Activated CD8-positive, alpha-beta memory T cell treated with anti-CD3 and anti-CD28 coated beads, Interleukin-2, amount 50 U/mL, for 1 hour (primary cell): ENCODE data around the gene CCDC88C.

ENCODE experiments used
- DNase-seq: peaks from one replicate; pipeline ENCODE4 v3.0.0-alpha.2; 2020; ENCODE audit errors: extremely low read depth

The CCDC88C gene

DNA sequence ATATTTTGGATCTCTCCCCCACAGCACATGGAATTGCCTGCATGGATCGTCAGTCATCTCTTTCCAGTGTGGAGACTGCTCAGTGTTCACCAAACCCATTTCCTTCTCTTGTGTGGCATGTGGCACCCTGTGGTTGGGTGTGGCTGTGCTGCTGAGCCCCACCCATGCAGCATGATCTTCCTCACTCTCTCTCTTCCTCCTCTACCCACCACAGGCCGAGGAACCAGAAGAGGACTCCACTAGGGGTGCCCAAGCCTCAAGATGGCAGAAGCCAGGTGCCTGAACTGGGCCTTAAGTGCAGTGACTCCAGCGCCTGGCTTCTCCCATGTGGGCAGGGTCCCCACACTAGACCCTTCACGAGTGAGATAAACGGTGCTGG, 106.3 kb downstream of the CCDC88C start:
- no peak for DNase-seq

DNA sequence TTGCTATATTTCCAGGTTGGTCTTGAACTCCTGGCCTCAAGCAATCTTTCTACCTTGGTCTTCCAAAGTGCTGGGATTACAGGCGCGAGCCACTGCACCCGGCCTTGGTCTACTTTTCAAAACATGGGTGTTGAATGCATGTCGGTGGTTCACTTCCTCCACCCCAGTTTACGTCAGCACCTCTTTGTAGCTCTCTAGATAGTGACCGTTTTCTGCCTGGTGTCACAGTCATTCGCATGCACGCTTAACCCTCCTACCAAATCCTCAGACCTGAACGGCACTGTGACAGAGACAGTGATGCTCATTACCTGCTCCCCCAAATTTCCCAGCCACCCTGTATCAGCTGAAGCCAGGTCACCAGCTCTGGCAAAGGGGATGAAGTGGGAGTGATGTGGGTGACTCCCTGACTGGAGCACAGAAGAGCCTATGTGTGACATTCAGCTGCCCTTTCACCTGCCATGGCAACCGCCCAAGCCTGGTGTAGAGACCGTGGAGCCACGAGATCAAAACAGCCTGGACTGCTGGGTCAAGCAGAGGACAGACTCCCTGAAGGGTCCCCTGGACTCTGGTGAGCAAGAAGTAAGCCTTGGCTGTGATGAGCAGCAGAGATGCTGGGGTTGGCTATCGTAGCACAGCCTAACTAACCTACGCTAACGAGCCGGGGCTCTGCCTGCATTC, 106.9 kb downstream of the CCDC88C start:
- no peak for DNase-seq

DNA sequence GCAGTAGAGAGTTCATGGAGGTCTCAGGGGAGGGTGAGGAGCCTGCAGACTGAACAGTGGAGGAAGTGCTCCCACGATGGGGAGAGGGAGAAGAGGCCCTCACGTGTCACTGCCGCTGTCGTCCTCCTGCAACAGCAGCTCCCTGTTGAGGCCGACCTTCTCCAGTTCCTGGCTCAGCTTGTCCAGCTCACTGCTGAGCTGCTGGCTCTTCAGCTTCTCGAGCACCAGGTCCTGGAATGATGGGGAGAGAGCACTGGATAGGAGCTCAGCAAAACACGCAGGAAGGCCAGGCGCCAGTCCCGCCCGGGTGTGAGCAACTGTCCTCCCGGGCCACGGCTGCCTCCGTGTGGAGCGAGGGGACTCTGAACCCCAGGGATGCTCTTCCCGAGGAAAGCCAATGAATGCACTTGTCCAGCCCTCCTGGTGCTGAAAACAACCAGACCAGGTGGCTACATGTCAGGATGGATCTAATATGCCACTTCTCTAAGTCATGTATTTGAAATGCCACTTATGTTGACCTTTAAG, 107.8 kb downstream of the CCDC88C start:
- no peak for DNase-seq

DNA sequence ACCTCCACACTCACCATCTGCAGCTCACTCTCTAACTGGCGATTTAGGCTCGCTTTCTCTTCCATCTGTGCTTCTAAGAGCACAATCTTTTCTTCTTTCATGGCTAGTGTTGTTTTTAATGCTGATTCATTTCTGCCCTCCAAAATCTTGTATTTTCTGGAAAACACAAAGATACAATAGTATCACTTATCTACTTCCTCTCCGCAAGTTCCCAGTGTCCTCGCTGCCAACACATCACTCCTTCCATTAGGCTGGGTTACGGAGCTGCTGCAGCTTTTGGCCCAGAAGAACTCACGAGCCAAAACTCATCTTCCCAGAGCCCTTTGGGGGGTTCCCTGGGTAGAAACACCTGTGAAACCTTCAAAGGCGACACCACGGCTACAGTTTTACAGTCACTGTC, 109.3 kb downstream of the CCDC88C start:
- DNase-seq: no peak

DNA sequence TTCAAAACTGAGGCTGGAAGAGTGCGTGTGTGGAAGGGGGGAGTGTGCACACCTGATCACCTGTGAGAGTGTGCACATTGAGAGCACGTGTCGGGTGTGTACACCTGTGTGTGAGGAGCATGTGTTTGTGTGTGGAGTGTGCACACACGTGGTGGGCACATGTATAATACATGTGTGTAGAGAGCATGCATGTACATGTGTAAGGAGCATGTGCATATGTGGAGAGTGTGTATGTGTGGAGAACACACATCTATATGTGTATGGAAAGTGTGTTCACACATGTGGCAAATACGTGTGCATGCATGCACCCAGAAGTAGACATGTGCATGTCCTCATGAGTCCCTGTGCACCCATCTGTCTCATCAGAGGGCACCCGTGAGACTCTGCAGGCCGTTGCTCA, 110.0 kb downstream of the CCDC88C start:
- DNase-seq: no peak

DNA sequence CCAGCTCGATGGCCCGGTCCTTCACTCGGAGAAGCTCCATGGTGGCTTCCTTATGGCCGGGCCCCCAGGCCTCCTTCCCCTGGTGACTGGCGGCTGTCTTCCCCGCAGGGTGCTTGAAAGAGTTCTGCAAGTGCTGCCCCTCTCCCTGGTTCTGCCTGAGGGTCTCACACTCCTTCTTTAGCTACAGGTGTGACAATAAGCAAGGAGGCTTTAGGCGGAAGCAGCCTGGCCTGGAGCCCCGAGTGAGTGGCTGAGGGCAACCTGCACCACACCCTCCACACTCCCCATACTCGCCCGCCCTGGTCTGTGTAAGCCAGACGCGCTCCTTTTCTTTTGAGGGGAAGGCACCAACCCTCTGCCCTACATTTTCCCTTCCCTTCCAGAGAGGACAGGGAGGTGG, 110.6 kb downstream of the CCDC88C start:
- no peak for DNase-seq

DNA sequence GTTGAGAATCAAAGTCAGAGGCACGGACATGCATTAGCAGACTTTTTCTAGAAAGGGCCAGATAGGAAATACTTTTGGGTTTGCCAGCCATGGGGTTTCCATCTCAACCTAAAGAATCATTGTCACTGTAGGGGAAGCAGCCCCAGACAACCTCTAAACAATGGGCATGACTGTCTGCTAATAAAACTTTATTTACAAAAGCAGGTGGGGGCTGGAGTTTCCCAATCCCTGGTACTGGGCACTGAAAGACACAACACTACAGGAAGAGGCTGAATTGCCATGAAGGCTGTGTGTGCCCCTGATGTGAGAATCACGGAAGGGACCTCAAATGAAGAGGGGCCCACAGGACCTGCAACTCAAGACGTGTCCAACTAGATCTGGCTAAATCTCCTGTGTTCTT, 111.1 kb downstream of the CCDC88C start:
- no peak for DNase-seq

DNA sequence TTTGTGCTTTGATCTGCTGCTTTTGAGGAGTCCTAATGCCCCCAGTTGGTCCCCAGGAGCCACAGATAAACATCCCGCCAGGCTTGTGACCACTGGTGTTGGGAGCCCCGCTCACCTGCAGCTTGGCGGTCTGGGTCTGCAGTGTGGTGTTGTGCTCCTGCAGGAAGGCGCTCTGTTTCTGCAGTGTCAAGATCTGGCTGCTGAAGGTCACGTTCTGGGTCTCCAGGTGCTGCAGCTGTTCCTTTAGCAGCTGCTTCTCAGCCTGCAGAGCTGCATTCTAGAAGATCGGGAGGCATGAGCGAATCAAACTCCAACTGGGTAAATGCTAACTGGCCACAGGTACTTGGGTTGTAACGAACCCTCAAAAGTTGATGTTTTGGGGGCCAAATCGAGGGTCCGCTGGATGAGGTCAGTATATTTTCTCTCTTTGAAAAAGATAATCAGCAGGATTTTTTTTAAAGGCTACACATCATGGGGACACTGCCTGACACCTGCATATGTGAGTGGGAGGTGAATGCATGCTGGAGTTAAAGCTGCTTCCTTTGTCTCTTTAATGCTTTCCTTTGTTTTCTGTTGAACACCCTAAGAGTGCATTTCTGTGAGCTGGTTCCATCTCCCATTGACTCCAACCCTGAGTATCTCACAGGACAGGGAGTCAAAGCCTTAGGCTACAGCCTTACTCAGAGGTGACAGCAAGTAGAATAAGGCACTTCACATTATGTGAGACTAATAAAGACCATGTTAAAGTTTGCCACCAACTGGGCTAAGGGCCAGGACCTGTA, 111.8 kb downstream of the CCDC88C start:
- DNase-seq: no peak

DNA sequence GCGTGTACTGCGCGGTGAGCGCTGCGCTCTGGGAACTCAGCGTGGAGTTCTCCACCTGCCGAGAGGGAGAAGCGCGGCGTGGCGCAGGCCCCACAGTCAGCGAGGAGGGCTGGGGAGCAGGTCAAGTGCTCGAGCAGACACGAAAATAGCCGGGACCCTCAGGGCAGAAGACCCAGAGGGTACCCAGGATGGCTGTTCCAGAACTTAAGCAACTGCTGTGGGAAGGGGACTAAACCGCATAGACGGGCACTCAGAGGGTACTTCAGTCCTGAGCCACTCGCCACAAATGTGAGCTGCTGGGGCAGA, 113.7 kb downstream of the CCDC88C start:
- no peak for DNase-seq

DNA sequence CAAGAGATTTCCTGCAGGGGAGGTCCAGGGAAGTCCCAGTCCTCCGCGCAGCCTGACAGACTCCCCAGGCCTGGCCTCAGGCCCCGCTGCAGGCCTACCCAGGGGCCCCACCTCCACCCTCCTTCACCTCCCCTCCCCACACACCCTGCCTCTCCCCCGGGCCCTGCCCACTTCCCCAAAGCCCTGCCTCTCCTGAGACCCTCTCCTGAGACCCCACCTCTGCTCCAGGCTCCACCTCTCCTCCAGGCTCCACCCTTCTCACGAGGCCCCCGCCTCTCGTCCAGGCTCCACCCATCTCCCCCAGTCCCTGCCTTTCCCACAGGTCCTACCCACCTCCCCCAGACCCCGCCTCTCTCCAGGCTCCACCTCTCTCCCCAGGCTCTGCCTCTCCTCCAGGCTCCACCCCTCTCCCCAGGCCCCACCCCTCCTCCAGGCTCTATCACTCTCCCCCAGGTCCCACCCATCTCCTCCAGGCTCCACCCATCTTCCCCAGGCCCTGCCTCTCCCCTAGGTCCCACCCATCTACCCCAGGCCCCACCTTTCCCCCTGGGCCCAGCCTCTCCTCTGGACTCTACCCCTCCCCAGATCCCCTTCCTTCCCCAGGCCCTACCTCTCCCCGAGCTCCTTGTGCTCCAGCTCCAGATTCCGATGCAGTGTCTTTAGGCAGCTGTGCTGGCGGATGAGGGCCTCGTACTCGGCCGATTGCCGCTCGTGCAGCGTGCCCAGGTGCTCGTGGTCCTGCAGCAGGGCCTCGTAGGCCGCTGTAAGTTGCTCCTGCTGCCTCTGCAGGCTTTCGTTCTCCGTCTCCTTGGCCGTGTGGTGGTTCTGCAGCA, 114.3 kb downstream of the CCDC88C start:
- no peak for DNase-seq

DNA sequence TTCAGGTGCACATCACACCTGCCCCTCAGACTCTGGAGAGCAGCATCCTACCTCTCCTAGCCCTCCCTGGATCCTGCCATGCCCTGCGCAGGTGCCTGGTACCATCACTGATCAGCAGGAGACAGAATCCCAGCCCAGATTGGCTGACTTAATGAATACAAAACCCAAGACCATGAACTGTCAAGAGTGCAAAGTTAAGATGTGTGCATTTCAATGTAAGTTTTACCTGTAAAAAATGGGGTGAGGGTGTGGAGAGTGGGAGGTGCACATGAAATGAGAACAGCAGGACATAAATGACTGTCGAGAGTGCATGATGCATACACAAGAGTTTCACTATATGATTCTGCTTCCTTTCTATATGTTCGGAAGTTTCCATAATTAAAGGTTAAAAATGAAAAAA, 115.2 kb downstream of the CCDC88C start:
- no peak for DNase-seq

DNA sequence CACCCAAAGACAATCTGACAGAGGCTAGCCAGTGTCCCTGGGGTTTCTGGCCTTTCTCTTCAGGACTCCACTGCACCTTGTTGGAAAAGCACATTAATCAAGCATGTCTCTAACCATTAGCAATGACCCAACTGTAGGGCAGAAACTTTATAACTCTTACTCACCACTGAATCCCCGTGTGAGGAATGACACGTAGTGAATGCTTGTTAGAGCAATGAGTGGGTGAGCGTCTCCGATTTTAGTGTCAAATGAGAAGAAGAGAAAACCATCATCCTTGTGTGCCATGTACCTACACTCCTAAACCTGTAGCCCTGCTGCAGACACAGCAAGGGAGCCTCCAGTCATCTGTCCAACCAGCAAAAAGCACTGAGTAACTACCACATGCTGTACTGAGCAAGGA, 116.7 kb downstream of the CCDC88C start:
- no peak for DNase-seq

DNA sequence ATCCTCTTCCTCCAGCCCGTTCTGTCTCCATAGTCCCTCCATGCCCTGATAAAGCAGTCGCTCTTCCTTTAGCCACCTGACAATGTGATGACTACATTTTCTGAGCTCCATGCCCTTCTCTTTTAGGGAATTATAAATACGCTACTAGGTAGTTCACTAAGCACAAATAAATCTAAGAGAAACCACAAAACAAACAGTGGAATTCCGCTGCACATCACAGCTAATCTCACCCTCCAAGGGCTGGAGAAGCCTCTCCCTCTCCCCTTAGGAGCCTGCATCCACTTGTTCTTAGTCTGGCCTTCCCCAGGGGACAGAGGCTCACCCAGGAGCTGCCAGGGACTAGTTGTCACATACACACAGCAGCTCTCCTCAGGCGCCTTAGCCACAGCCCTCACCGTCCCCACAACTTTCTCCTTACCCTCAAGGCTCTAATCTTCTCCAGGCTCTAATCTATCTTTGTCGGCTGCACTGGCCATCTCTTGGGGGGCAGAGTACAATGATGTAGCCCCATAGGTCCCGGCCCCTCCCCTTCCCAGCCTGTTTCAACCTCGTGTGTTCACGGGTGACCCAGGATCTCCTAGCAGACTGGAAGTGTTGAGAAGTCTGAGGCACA, 117.2 kb downstream of the CCDC88C start:
- no peak for DNase-seq

DNA sequence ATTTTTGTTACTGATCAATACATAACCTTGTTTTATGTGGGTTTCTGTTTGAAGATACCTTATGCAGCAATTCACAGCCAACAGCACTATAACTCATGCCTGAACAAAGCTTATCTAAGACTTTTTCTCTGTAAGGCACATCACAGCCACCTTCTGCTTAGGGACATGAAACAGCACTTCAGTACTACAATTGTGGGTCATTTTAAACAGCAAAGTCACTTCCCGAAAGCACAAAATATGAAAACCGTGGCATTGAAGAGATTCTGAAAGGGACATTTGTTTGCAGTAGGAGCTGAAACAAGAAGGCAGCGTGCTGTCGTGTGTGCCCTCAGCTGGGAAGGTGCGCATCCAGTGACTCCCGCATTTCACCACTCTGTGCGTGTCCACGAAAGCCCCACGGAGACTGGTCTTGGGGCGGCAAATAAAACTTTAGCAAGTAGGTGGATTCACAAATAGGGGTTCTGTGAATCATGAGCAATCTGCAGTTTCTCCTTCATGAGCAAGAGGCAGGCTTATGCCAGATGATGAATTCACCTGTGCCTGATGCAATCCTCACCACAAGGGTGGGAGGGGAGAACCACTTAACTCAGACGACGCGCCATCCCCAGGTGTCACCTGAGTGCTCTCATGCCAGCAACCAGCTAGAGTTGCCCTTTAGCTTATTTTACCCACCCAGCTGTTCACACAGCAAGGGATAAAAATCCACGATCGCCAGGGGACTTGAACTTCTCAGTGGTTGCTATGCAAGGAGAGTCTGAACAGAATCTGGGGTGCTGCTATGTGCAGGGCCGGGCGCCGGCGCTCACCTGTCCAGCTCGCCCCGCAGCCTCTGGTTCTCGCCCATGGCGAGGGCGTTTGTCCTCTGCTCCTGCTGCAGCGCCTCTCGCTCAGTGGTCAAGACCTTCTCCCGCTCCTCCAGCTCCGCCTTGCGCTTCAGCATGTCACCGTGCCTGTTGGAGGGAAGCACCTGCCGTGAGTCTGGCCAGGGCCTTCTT, 118.2 kb downstream of the CCDC88C start:
- DNase-seq: no peak

DNA sequence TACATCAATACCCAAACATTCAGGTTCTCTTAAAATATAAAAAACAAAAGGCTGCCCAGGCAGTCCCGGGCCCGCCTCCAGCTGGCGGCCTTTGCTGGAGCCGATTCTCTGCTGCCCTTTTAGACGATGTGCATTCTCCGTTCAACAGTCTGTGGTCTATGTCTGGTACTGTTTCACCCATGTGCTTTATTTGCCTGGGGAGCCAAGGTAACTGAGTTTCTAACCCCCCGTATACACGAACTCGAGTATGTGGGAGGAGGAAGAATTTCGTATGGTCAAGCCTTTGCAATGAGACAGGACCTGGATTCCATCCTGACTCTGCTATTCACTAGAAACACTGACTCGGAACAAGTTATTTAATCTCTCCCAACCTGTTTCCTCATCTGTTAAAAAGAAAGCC, 119.0 kb downstream of the CCDC88C start:
- DNase-seq: no peak

DNA sequence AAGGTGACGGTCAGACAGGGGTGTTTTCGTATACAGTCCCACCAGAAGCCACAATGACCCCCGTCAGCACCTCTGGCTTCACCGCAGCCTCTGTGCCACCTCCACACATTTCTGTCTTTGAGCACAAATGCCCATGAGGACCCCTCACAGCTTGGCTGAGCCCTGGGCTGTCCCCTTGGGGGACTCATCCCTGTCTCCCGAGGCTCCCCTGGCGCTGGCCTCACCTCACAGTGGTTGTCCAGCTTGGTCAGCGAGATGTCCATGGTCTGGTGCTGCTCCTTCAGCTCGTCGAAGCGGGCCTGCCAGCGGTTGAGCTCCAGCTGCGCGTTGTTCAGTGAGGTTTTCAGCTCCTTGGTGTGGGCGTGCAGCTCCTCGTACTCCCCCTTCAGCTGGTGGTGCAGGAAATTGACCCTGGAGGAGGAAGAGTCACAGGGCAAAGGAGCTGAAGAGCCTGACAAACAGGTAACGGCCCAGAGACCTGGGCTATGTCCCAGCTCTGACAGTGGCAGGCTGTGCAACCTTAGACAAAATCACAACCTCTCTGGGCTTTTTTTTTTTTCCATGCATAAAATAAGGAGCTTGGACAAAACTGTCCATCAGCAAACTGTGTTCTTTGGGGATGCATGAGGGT, 120.4 kb downstream of the CCDC88C start:
- DNase-seq: no peak

DNA sequence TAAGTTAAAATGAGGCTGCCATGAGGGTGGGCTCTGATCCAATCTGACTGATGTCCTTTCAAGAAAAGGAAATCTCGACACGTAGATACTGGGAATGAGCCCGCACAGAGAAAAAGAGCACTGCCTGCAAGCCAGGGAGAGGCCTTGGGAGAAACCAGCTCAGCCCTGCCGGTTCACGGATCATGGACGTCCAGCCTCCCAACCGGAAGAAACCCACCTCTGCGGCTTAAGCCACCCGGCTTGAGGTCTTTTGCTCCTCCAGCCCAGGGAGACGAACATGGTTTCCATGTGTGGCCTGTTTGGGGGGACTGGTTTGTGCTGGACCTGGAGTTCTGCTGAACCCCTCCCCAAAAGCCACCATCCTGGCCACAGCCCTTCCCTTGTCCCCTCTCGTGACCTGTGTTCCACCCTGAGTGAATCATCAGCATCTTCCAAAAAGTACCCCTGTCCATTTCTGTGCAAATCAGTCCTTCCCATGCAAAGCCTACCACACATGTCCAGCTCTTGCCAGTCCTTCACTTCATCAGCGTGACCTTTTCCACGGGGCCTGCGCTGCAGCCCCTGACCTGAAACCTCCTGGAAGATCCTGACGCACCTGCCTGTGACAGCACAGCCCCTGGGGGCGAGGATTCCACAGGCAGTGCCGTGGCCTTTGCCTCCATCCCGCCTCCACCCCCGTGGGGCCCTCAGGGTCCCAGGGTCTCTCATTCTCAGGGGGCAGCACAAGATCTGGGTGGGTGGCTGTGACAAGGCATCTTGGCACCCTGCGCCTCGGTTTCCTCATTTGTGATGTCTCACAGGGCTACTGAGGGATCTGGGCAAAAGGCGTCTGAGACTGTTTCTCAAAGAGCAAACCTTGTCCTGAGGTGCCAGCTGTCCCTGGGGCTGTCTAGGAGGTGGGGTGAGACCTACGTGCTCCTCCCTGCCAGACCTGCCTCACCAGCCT, 121.5 kb downstream of the CCDC88C start:
- no peak for DNase-seq

DNA sequence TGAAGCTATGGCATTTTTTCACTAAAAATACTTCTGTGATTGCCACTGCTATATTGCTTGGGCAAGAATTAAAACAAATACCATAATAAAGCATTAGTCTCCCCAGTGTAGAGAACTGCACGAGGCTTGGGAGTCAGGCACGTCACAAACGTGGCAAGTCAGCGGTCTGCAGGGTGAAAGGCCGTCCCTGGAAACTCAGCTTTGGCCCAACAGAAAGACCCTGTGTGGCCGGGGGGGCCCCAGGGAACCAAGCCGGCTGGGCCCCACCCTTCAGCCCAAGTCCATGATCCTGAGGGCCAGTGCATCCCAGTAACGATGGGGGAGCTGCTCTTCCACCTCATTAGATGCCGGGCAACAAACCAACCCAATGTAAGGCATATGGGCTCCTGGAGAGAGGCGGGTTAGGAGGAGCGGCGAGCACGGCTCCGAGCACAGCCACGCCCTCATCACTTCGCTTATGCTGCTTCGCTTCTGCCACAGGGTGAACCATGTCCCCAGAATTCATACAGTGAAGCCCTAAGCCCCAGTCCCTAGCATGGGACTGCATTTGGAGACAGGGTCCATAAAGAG, 122.3 kb downstream of the CCDC88C start:
- DNase-seq: no peak

DNA sequence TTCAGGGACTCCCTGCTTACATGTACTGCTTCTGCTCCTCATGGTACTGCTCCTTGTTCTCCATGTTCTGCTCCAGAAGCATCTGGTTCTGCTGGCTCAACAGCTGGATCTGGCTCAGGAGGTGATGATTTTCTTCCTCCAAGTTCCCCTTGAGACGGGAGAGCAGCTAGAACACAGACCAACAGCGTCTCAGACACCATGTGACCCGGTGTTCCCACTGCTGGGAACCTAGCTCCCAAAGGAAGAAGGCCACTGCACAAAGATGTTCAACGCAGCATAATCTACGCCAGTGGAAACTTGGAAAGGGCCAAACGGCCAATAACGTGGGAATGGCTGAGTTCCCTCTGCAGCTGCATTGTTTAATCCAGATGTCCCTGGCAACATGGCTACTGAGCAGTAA, 123.5 kb downstream of the CCDC88C start:
- no peak for DNase-seq
